Neural cell (in vitro differentiated cells): Measurements from ENCODE around the gene CDK4. TPM values are rescaled to one million over a fixed set of nuclear protein-coding genes. Genes with fewer than 3 reads are reported as not detected.

Experiments
- H2AFZ ChIP-seq: fragments of 200-600, 300-800 bp; sonication (generic), shearing (Covaris generic); 2 replicates; pipeline ENCODE4 v1.6.0; 2014; ENCODE audit warnings: low read depth, mild to moderate bottlenecking, antibody characterized with exemption, low read length, moderate library complexity
- H3F3A ChIP-seq: fragments of 200-600 bp; shearing (Covaris generic); 2 replicates; pipeline ENCODE4 v1.6.1; 2016; ENCODE audit warnings: mild to moderate bottlenecking, moderate library complexity, mixed read lengths, antibody characterized with exemption, low read length; ENCODE audit not compliant: insufficient read depth, poor library complexity, severe bottlenecking
- H3K27ac ChIP-seq: fragments of 200-600, 300-800 bp; sonication (generic), shearing (Covaris generic); 2 replicates; pipeline ENCODE4 v1.5.1; 2014; ENCODE audit warnings: mild to moderate bottlenecking, low read length, moderate library complexity
- H3K27me3 ChIP-seq: fragments of 300-800, 200-600 bp; sonication (generic), shearing (Covaris generic); 2 replicates; pipeline ENCODE4 v1.6.0; 2014; ENCODE audit warnings: mild to moderate bottlenecking, low read depth, low read length, moderate library complexity; ENCODE audit not compliant: insufficient read depth
- H3K36me3 ChIP-seq: fragments of 300-800, 200-600 bp; sonication (generic), shearing (Covaris generic); 2 replicates; pipeline ENCODE4 v1.5.1; 2014; ENCODE audit warnings: mild to moderate bottlenecking, antibody characterized with exemption, low read length, moderate library complexity; ENCODE audit not compliant: insufficient read depth
- H3K4me2 ChIP-seq: fragments of 300-800, 200-600 bp; sonication (generic), shearing (Covaris generic); 2 replicates; pipeline ENCODE4 v1.6.0; 2014; ENCODE audit warnings: mild to moderate bottlenecking, low read length
- H3K4me3 ChIP-seq: fragments of 300-800, 200-600 bp; sonication (generic), shearing (Covaris generic); 2 replicates; pipeline ENCODE4 v1.5.1; 2014; ENCODE audit warnings: mild to moderate bottlenecking, low read length, moderate library complexity
- H3K79me2 ChIP-seq: fragments of 200-600 bp; shearing (Covaris generic); replicated peaks from 2 replicates; pipeline ENCODE4 v1.6.0; 2014; ENCODE audit warnings: mild to moderate bottlenecking, low read length, moderate library complexity; ENCODE audit not compliant: insufficient read depth
- H3K9ac ChIP-seq: fragments of 300-800, 200-600 bp; sonication (generic), shearing (Covaris generic); 2 replicates; pipeline ENCODE4 v1.6.1; 2016; ENCODE audit warnings: mild to moderate bottlenecking, low read length, mixed read lengths
- H3K9me2 ChIP-seq: fragments of 200-600 bp; shearing (Covaris generic); 2 replicates; pipeline ENCODE4 v1.6.1; 2016; ENCODE audit warnings: mild to moderate bottlenecking, low read length, mixed read lengths; ENCODE audit not compliant: insufficient read depth
- H3K9me3 ChIP-seq: fragments of 200-600, 300-800 bp; sonication (generic), shearing (Covaris generic); 2 replicates; pipeline ENCODE4 v1.6.1; 2016; ENCODE audit warnings: mild to moderate bottlenecking, mixed run types, low read length, moderate library complexity, mixed read lengths
- H4K20me1 ChIP-seq: fragments of 200-600 bp; shearing (Covaris generic); 2 replicates; pipeline ENCODE4 v1.6.1; 2016; ENCODE audit warnings: mild to moderate bottlenecking, mixed run types; ENCODE audit not compliant: insufficient read depth
- EZH2 ChIP-seq: fragments of 200-600, 300-800 bp; shearing (Covaris generic), sonication (generic); IDR thresholded peaks from 2 replicates; pipeline ENCODE4 v1.6.1; 2014; ENCODE audit warnings: antibody characterized with exemption, low read length, borderline replicate concordance, mild to moderate bottlenecking; ENCODE audit not compliant: insufficient read depth, poor library complexity, severe bottlenecking
- MXI1 ChIP-seq: fragments of 450-650 bp; conservative IDR thresholded peaks from 2 replicates; pipeline ENCODE4 v1.6.1; 2014; ENCODE audit warnings: antibody characterized with exemption, mild to moderate bottlenecking; ENCODE audit not compliant: poor library complexity, severe bottlenecking
- POLR2AphosphoS5 ChIP-seq: IDR thresholded peaks from 2 replicates; pipeline ENCODE4 v1.6.1; 2012
- RAD21 ChIP-seq: fragments of 450-650 bp; conservative IDR thresholded peaks from 2 replicates; pipeline ENCODE4 v1.6.1; 2014; ENCODE audit warnings: antibody characterized with exemption, mild to moderate bottlenecking, moderate library complexity
- REST ChIP-seq: IDR thresholded peaks from 2 replicates; pipeline ENCODE4 v1.6.1; 2012; ENCODE audit warnings: borderline replicate concordance
- TAF1 ChIP-seq: IDR thresholded peaks from 2 replicates; pipeline ENCODE4 v1.6.1; 2012; ENCODE audit warnings: low read depth
- polyA plus RNA-seq: library from polyadenylated mRNA; depleted of rRNA; stranded (reverse); fragments of >200 nt; gene quantifications from 2 replicates; pipeline ENCODE4 v1.2.3, GENCODE V29; 2014
- TF ChIP-seq, protein P1 (sequence below): fragments of 450-650 bp; IDR thresholded peaks from 2 replicates; pipeline ENCODE4 v1.5.1; 2014; ENCODE audit warnings: antibody characterized with exemption, mild to moderate bottlenecking, moderate library complexity; ENCODE audit not compliant: poor library complexity, severe bottlenecking

The CDK4 gene
- polyA plus RNA-seq, 1 donor from 2014 or later: 104 TPM

DNA sequence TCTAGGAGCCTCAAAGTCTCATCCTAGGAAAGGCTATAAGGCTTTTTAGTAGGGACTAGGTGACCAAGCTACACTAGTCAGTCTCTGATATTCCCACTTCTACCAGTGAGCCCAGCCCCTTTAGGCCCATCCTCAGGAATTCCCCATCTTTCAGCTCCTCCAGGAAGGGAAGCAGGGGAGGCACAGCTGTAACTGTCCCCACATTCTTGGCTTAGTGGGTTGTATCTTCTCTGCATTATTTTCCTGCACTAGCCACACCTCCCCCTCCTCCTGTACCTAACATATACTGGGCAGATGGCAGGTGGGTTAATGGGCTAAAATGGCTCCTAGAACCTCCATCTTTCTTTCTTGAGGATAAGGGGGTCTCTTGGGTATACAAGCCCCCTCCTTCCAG lies 15.2 kb upstream of the CDK4 start:
- Histone ChIP-seq H3K27ac (no peak overlapping the region), H3K9me3 (no peaks in the 10 kb centered on the region), H2AFZ (no peak overlapping the region), H3K4me2 (no peak overlapping the region), H3K9ac (no peak overlapping the region), H4K20me1 (no peaks in the 10 kb centered on the region), H3K4me3 (no peak overlapping the region), H3K36me3 (no peaks in the 10 kb centered on the region), H3K27me3 (peaks cover 55% of the 10 kb centered on the region), H3K9me2 (no peaks in the 10 kb centered on the region), H3F3A (no peaks in the 10 kb centered on the region), H3K79me2 (no peaks in the 10 kb centered on the region)
- TF ChIP-seq TAF1 (no peak), MXI1 (no peak), POLR2AphosphoS5 (no peak), EZH2 (no peak)

DNA sequence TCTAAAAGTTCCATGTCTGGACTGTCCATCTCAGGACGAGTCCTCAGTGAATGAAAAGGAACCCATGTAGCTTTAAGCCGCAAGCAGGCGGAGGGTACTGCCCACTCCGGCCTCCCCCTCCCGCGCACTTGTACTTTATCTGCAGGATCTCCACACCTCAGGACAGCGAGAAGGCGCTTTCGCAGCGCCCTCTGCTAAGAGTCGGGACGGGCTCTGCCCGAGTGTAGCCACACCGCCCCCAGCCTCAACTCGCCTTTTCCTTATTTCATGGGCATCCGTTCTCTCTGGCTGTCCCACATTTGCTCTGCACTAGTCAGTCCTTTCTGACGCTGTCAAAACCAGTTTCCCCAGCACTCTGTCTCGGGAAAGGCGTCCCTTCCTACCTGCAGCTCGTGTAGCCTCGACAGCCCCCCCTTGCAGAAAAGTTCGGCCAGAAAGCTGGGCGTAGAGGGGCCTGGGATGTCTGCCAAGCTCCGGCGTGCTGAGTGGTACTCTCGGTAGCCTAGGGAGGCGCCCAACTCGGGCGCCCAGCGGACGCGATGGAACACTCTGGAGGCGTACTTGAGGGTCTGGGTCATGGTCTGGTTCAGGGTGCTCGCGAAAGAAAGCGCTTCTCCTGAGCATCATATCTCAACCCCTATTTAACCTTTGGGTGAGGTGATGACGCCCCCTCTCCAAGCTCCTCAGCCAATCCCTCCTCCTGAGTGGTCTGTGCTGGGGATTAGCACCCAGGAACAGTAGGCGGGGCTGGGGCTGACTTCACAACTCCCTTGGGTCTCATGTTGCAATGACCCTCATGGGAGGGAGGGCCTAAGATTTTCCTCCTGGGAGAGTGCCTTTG lies 14.6 kb upstream of the CDK4 start, which contains the start of gene CYP27B1:
Gene CYP27B1 (minus strand): TSS at position 615 of the 841 bp plus-strand sequence. CDS start 37 bp downstream, at position 578.
- Histone ChIP-seq H3F3A (no peaks in the 10 kb centered on the region), H3K4me3 (no peak within 1 kb of the TSS), H2AFZ (no peak within 1 kb of the TSS), H3K79me2 (no peaks in the 10 kb centered on the region), H3K9me3 (no peaks in the 10 kb centered on the region), H3K27me3 (peaks cover 55% of the 10 kb centered on the region), H4K20me1 (no peaks in the 10 kb centered on the region), H3K9ac (no peak within 1 kb of the TSS), H3K36me3 (no peaks in the 10 kb centered on the region), H3K4me2 (no peak within 1 kb of the TSS), H3K27ac (no peak within 1 kb of the TSS), H3K9me2 (no peaks in the 10 kb centered on the region)
- TF ChIP-seq, protein P1, sequence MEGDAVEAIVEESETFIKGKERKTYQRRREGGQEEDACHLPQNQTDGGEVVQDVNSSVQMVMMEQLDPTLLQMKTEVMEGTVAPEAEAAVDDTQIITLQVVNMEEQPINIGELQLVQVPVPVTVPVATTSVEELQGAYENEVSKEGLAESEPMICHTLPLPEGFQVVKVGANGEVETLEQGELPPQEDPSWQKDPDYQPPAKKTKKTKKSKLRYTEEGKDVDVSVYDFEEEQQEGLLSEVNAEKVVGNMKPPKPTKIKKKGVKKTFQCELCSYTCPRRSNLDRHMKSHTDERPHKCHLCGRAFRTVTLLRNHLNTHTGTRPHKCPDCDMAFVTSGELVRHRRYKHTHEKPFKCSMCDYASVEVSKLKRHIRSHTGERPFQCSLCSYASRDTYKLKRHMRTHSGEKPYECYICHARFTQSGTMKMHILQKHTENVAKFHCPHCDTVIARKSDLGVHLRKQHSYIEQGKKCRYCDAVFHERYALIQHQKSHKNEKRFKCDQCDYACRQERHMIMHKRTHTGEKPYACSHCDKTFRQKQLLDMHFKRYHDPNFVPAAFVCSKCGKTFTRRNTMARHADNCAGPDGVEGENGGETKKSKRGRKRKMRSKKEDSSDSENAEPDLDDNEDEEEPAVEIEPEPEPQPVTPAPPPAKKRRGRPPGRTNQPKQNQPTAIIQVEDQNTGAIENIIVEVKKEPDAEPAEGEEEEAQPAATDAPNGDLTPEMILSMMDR: no peak
- TF ChIP-seq RAD21: no peak

GRCh38 chr12:57765698-57766463 lies 13.8 kb upstream of the CDK4 start:
- H3K27me3 ChIP-seq: peaks cover 55% of the 10 kb centered on the region
- H3K9me2 ChIP-seq: no peaks in the 10 kb centered on the region
- H3K4me2 ChIP-seq: no peak overlapping the region
- H3K36me3 ChIP-seq: no peaks in the 10 kb centered on the region
- no peak overlapping the region for H2AFZ ChIP-seq
- no peaks in the 10 kb centered on the region for H4K20me1 ChIP-seq
- peak overlapping the region; percentile 47 for H3K4me3 ChIP-seq
- no peak overlapping the region for H3K9ac ChIP-seq
- no peaks in the 10 kb centered on the region for H3K9me3 ChIP-seq
- H3K79me2 ChIP-seq: no peaks in the 10 kb centered on the region
- TF ChIP-seq POLR2AphosphoS5 (no peak), REST (no peak), TAF1 (no peak), MXI1 (no peak), EZH2 (peak; percentile 86)
- no peak overlapping the region for H3K27ac ChIP-seq
- no peaks in the 10 kb centered on the region for H3F3A ChIP-seq
